HG02759 (cell line): ENCODE data around the gene TMEM150A.
"Not testable (repeated sequence)": the region's sequence is repeated elsewhere in the genome, so short reads cannot be mapped to it uniquely, and the experiment has no call there.

Experiments used
- ATAC-seq: cut with Tn5 transposase; IDR thresholded peaks from one replicate; pipeline ENCODE4 v1.9.1; 2021; ENCODE audit warnings: mild to moderate bottlenecking, moderate library complexity; ENCODE audit not compliant: unreplicated experiment

TMEM150A gene

DNA sequence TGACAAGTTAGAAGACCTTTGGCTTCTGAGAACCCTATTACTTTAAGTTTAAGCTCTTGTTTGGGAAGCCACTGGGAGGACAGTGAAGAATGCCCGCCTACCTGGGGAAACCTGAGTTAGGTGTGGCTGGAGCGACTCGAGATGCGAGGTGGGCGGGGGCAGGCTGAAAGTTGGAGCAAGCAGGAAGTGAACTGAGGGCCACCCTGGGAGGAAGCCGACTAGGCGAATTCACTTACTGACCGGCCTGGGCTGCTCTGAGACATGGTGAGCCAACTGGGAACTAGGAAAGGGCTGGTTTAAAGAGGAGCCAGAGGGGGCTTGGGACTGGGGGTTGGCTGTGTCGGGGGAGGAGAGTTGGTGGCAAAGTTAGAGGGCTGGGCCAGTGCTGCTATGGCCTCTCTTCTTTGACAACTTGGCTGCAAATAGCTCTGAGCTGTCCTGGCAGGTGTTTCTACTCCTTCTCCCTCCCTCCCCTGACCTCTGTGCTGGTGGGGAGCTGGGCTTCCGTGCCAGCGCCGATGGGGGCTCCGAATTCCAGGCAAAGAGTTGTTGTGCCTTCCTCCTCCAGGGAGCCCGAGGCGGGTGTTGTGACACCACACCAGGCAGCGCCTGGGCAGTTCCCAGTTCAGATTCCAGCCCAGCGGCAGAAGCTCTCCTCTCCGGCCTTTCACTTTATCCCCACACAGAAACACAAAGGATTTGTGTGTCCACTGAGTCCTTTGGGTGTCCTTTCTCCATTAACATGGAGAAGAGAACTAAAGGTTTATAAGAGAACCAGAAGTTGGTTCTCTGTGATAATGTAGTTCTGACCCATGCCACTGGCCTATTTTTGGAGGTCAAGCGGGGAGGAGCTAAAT is 24.9 kb downstream of the TMEM150A start, which contains the start of gene VAMP8:
VAMP8 (plus strand) TSS at position 201 of the 857 bp plus-strand sequence; CDS start at position 262, 61 bp downstream.
- peak; percentile 64 for ATAC-seq

DNA sequence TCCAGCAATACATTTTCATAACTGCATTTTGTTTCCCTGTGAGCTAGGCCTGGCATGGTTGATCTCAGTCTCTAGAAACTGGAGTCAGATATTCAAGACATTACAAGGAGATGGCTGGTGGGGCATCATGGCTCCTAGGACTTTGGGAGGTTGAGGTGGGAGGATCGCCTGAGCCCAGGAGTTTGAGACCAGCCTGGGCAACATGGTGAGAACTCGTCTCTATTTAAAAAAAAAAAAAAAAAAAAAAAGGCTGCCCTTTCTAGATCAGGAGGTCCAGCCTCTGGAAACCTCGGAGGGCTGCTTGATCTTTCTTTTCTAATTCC is 25.5 kb downstream of the TMEM150A start:
- ATAC-seq = no peak

DNA sequence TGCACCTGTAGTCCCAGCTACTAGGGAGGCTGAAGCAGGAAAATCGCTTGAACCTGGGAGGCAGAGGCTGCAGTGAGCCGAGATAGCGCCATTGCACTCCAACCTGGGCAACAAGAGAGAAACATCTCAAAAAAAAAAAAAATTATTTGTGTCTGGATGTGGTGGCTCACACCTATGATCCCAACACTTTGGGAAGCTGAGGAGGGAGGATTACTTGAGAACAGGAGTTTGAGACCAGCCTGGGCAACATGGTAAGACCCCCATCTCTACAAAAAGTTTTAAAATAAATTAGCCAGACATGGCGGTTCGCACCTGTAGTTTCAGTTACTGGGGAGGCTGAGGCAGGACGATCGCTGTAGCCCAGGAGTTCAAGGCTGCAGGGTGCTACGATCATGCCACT is 26.8 kb downstream of the TMEM150A start:
- no peak for ATAC-seq

DNA sequence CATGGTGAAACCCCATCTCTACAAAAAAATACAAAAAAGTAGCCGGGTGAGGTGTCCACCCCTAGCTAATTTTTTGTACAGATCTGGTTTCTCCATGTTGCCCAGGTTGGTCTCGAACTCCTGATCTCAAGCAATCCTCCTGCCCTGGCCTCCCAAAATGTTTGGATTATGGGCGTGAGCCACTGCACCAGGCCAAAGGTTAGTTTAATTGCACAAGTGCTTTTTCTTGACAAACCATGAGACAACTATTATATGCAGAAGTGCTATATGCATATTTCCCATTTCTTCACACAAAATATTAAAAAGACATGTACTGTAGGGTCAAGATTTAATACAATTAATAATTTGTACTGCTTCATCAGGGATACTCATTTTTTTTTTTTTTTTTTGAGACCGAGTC is 36.2 kb downstream of the TMEM150A start:
- no peak for ATAC-seq

DNA sequence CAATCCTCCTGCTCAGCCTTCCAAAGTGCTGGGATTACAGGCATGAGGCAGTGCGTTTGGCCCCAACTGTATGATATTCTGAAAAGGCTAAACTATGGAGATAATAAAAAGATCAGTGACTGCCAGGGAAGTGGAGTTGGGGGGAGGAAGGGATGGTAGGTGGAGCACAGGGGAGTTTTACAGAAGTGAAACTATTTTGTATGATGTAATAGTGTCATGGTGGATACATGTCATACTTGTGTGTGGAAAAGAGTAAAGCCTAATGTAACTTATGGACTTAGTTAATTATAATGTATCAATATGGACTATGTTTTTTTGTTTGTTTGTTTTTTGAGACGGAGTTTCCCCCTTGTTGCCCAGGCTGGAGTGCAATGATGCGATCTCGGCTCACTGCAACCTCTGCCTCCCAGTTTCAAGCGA is 38.3 kb downstream of the TMEM150A start:
- no peak for ATAC-seq

DNA sequence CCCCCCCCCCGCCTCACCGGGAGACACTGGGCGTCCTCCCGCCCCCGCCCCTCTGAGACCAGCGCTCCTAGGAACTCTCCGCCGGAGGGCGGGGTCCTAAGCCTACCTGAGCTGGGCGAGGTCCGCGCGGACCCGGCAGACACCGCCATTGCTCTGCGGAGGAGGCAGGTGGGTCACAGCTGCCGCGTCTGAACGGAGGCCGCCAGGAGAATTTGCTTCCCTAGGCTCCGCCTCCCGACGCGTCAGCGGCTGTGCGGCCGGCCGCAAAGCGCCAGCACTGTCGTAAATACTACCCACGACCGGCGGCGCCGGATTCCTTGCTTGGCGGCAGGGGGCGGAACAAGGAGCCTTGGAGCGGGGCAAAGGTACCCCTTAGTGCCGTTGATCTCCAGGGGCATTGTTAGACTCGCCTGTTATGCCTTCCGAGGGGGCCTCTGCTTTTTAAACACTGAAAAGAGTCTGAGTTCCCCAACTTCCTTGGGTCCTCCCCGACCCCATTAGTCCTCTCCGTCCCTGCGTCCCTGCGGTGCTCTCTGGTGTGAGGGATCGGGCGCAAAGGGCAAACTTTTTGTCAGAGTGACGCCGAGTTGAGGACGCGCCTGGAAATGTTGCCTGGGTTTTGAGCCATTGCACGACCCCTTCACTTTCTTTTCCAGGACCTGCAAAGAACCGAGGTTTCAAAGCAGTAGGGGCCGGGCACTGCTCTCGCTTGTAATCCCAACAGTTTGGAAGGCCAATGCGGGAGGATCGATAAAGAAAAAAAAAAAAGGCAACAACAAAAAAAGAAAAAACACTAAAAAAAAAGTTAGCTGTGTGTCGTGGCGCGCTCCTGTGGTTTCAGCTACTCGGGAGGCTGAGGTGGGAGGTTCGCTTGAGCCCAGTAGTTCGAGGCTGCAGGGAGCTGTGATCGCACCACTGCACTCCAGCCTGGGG is 41.0 kb downstream of the TMEM150A start, which contains the start of gene GGCX:
GGCX (minus strand) TSS at position 214 of the 933 bp plus-strand sequence; CDS start at position 149, 65 bp downstream.
- peak; percentile 95 for ATAC-seq

DNA sequence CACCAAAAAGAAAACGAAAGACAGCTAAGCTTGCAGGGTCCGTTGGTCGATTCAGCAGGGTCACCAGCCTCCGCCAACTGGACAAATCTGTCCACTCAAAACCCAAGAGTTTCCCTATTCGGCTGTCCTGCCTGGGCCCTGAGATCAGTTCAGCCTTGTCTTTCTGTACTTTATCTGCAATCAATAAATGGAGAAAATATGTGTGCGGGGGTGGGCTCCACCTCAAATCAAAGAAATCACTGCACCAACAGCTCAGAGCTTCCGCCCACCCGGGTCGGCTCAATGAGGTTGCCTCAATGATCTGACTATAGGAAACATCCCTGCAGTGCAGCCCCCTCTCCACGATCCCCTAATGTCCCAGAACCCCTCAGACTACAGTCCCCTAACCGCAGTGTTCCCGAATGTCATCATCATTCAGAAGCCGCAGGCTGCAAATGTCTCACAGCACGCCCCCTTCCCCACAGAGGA is 41.7 kb downstream of the TMEM150A start:
- peak; percentile 16 for ATAC-seq

DNA sequence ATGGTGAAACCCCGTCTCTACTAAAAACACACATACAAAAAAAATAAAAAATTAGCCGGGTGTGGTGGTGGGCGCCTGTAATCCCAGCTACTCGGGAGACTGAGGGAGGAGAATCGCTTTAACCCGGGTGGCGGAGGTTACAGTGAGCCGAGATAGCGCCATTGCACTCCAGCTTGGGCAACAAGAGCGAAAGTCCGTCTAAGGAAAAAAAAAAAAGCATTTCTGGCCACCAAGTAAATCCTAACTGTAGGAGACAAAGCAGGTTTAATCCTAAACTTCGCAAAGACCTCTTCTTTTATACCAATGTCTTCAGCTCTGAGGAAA is 42.1 kb downstream of the TMEM150A start:
- ATAC-seq = not testable (repeated sequence)

DNA sequence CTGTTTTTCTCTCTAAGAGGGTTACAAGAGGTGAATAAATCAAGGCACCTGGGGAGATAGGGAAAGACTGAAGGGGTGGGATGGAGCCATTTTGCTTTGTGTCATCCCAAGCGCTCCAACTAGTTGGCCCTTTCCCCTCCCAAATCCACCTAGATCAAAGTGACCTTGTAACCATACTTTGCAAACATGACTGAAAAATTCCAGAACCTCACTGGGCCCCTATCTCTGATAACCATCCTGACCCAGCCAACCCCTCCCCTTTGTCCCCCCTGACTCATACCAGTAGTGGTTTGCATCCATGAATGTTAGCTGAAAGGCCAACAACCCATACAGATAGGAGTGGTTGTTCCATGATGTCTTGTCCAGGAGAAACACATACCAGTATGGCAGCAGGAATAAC is 44.3 kb downstream of the TMEM150A start:
- no peak for ATAC-seq

DNA sequence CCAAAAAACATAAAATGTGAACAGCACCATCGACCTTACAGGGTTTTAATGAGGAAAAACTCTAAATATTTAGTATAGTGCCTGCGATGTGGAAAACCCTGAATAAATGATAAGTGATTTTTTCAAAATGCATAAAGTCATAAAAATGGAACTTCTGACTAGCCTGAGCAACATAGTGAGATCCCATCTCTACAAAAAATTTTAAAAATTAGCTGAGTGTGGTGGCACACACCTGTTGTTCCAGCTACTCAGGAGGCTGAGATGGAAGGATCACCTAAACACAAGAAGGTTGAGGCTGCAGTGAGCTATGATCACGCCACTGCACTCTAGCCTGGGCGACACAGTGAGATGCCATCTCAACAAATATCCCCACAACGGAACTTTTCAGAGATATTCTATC is 45.4 kb downstream of the TMEM150A start:
- no peak for ATAC-seq

DNA sequence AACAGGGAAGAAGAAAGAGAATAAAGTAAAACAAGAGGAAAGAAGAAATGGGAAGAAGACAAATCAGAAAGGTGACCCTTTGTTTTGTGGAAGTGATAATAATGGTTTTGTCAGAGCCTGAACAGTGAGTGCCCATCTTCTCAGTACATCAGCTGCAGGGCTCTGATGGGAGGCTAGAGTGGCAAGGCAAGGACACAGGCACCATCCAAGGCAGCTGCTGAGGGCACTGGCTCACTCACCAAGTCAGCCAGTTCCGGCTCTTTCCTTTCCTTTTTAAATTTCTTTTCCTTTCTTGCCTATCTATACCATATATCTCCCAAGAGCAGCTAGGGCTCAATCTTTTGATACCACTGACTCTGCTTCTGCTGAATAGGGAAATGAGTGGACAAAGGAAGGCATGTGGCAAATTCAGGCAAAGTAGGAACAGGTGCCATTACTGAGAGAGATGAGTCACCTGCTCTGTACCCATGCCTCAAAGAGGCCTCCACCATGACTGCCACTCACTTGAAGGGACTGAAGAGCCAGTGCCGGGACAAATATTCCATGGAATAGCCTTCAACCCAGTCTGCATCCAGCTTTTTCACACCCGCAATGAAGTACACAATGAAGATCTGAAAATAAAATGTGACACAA is 47.4 kb downstream of the TMEM150A start:
- no peak for ATAC-seq

DNA sequence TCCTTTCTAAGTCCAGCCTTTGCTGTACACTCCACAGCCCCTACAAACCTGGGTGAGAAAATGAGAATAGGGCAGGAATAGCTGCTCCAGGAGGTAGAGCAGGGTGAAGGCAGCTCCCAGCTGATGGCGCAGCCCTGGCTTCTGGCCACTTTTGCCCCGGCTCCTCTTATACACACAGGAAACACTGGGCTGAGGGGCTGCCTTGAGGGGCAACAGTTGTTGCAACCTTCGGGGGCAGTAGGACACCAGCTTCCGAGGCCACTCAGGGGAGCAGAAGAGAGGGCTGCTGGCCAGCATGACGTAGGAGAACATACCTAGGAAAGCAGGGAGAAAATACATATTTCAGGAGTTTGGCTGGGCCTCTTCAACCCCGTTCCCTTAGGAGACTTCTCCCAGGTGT is 49.3 kb downstream of the TMEM150A start:
- ATAC-seq = no peak

DNA sequence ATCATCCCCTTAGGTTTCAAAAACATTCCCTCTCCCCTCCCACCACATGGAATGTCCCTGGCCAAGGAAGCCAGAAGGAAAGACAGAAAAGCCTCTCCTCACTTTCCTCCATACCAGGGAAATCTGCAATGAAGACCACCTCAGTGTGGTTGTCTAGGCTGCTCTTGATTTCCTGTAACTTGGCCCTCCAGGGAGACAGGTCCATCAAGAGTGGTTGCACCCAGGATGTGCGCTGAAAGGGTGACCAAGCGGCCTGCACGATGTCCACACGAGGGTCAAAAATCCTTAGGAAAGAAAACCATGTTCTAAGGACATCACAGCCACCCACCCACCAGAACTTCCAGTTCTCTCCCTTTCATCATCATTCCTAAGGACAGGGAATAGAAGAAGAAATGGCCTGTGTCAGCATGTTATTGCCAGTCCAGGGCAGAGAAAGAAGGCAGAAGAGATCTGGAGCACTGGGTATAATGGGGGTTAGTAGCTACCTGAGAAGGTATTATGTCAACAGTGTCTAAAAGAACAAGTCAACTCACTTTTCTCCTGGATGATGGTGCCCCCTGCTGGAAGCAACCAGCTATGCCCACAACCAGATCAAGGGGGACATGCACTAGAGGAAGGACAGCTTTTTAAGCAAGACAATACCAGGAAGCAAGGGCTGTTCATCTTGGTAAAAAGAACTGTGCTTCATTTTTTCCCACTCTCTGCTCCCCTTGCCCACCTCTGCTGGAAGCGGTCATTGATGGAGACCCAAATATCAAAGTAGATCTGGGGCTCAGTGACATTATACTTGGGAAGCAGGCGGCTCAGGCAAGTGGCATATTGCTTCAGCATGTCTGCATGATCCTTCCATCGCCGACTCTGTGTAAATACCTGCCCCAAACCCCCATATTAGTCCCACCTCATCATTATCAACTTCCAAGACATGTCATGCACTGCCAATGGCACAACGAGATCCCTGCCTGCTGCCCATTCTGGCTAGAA is 50.5 kb downstream of the TMEM150A start:
- peak; percentile 76 for ATAC-seq

DNA sequence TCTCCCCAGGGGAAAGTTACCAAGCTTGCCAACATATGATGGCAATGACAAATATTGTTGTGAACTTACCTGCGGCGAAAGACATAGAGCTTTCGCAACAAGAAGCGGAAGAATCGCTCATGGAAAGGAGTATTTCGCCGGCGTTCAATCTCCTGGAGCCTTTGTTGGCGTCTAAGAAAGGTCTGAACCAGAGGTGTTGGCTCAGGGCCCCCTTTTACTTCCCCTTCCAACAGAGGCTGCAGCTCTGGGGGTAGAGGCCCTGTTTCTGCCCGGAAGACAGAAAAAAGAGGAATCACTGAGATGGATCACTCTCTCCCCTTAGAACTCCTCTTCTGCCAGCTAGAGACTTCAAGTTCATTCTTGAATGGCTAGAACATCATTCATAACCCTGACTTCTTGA is 52.0 kb downstream of the TMEM150A start:
- ATAC-seq = no peak

DNA sequence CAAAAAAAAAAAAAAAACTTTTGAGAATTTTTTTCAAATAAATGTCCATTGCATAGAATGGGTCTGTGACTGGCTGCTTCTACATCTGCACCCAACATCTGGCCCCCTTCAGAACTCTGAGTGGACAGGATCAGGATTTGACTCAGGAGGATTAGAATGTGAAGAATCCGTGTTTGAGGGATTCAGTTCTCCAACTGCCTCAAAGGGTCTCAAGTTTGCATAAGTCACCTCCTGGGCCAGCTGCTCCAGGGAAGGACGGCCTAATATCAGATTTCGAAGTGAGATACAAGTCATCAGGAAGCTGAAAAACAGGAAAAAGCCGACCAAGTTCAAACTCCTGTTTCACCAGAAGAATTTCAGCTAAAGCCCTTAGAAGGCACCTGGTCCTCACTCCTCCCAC is 52.7 kb downstream of the TMEM150A start:
- ATAC-seq = no peak

DNA sequence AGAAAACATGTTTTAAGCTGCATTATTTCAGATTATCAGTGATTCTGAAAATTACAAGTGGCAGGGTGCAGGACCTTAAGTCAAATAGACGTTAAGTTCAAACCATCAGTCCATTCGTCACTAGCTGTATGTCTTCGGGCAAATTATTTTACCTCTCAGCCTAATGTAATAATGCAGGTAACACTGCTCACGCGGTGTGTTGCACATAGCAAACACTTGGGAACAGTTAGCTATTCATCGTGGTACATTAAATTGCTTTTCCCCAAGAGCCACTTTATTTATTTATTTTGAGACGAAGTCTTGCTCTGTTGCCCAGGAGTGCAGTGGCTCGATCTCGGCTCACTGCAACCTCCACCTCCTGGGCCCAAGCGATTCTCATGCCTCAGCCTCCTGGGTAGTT is 53.4 kb downstream of the TMEM150A start:
- ATAC-seq = no peak

DNA sequence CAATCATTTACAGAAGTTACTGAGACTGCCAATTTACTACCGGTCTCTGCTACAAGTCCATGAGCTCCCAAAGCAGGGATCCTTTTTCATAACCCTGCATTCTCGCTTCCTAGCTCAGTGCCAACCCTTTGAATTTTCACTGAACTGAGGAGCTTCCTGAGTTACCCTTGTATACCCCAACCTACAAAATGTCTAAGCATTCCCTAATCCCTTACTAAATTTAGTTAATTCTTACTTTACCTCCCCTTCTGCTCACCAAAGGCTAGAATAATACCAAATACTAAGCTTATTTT is 53.9 kb downstream of the TMEM150A start:
- ATAC-seq = no peak
